HCT116 (cell line): ENCODE data around the gene NUDT14. TPM values are rescaled to one million over a fixed set of nuclear protein-coding genes. Genes with fewer than 3 reads are reported as not detected.

Experiments used
- ATAC-seq: fragments of 200-7000 bp; cut with Tn5 transposase; 2 replicates; pipeline ENCODE4 v1.9.1; 2020; ENCODE audit warnings: mild to moderate bottlenecking, moderate library complexity
- BruUV-seq: library from RNA; stranded (reverse); fragments of 400-500 nt; replicated peaks from 2 replicates; lab custom pipeline; 2021; lab: Mats Ljungman, UMichigan
- CTCF ChIA-PET: fragments of 300-600 bp; sonication (Branson Sonifier 250); formaldehyde crosslinking; loops from one replicate; lab custom pipeline; 2021; ENCODE audit warnings: antibody characterized with exemption; lab: Charles Lee
- POLR2A ChIA-PET: fragments of 300-600, 350-600 bp; sonication (Branson Sonifier 250); formaldehyde crosslinking; loops from one replicate; lab custom pipeline; 2021; ENCODE audit warnings: antibody characterized with exemption; lab: Charles Lee
- RAD21 ChIA-PET, 2 experiments: fragments of 300-600 bp; sonication (Branson Sonifier 250); formaldehyde crosslinking; loops; one replicate each; lab custom pipeline; 2023; ENCODE audit warnings: low total read pairs in 2 of 2; ENCODE audit not compliant: uncharacterized antibody in 2 of 2, unreplicated experiment in 2 of 2, low non-redundant PET in 1 of 2; lab: Charles Lee
- DNase-seq: peaks from one replicate; pipeline ENCODE4 v3.0.0-alpha.2; 2010; ENCODE audit warnings: low read depth, low spot score
- H2AFZ ChIP-seq: fragments of 200-600 bp; shearing (Covaris generic), sonication (generic); 2 replicates; pipeline ENCODE4 v1.6.1; 2017; ENCODE audit warnings: low read depth, mixed run types, mixed read lengths, antibody characterized with exemption, low read length; ENCODE audit not compliant: poor library complexity, severe bottlenecking
- H3K27ac ChIP-seq: 2 replicates; pipeline ENCODE4 v1.5.1; 2012; ENCODE audit warnings: low read depth, low read length
- H3K27me3 ChIP-seq: fragments of 200-600 bp; sonication (generic); 2 replicates; pipeline ENCODE4 v1.6.1; 2016; ENCODE audit warnings: mixed run types, low read length, mixed read lengths; ENCODE audit not compliant: insufficient read depth
- H3K36me3 ChIP-seq, 2 experiments: fragments of 200-500 bp in 1 of 2; fragments of 200-600 bp in 1 of 2; sonication (Bioruptor generic) in 1 of 2; sonication (generic) in 1 of 2; 2 replicates each; pipeline versions ENCODE4 v1.5.1 to v1.6.1; 2014 to 2016; ENCODE audit warnings: low read length in 2 of 2, inconsistent platforms in 1 of 2, mixed read lengths in 1 of 2, mixed run types in 1 of 2; ENCODE audit not compliant: insufficient read depth in 2 of 2, control insufficient read depth in 1 of 2
- H3K4me1 ChIP-seq, 2 experiments: fragments of 200-600 bp in 1 of 2; sonication (generic) in 1 of 2; 2 replicates each; pipeline versions ENCODE4 v1.5.1 to v1.6.1; 2012 to 2017; ENCODE audit warnings: low read length in 2 of 2, inconsistent platforms in 1 of 2, mild to moderate bottlenecking in 1 of 2, mixed read lengths in 1 of 2, mixed run types in 1 of 2, moderate library complexity in 1 of 2; ENCODE audit not compliant: insufficient read depth in 2 of 2, control insufficient read depth in 1 of 2
- H3K4me2 ChIP-seq: fragments of 200-600 bp; sonication (generic); 2 replicates; pipeline ENCODE4 v1.6.1; 2017; ENCODE audit warnings: mixed run types, low read length, mixed read lengths
- H3K4me3 ChIP-seq, 2 experiments: fragments of 200-600 bp in 1 of 2; sonication (generic) in 1 of 2; replicated peaks in 1 of 2; 2 replicates each; pipeline ENCODE4 v1.5.1; 2011 to 2016; ENCODE audit warnings: low read length in 2 of 2, control low read depth in 1 of 2, low read depth in 1 of 2, mild to moderate bottlenecking in 1 of 2, mixed read lengths in 1 of 2, mixed run types in 1 of 2
- H3K79me2 ChIP-seq: fragments of 200-600 bp; sonication (generic); 2 replicates; pipeline ENCODE4 v1.6.1; 2017; ENCODE audit warnings: mild to moderate bottlenecking, mixed run types, low read length, moderate library complexity, mixed read lengths; ENCODE audit not compliant: insufficient read depth
- H3K9ac ChIP-seq: fragments of 200-600 bp; sonication (generic); 2 replicates; pipeline ENCODE4 v1.6.1; 2016; ENCODE audit warnings: low read length, mixed read lengths
- H3K9me2 ChIP-seq: fragments of 200-600 bp; sonication (generic), shearing (Covaris generic); 2 replicates; pipeline ENCODE4 v1.6.1; 2017; ENCODE audit warnings: mixed run types, mild to moderate bottlenecking, moderate library complexity; ENCODE audit not compliant: insufficient read depth
- H3K9me3 ChIP-seq, 2 experiments: fragments of 200-500 bp in 1 of 2; fragments of 200-600 bp in 1 of 2; sonication (Bioruptor generic) in 1 of 2; sonication (generic) in 1 of 2; 2 replicates each; pipeline ENCODE4 v1.6.1; 2014 to 2017; ENCODE audit warnings: low read length in 2 of 2, mixed read lengths in 2 of 2, inconsistent platforms in 1 of 2, low read depth in 1 of 2, mild to moderate bottlenecking in 1 of 2, mixed run types in 1 of 2, moderate library complexity in 1 of 2; ENCODE audit not compliant: control insufficient read depth in 1 of 2, insufficient read depth in 1 of 2
- H4K20me1 ChIP-seq: fragments of 200-600 bp; sonication (generic), shearing (Covaris generic); 2 replicates; pipeline ENCODE4 v1.6.1; 2017; ENCODE audit warnings: mixed run types, mild to moderate bottlenecking, moderate library complexity; ENCODE audit not compliant: insufficient read depth
- ATF3 ChIP-seq: IDR thresholded peaks from 2 replicates; pipeline ENCODE4 v1.6.1; 2012
- CBX3 ChIP-seq: IDR thresholded peaks from 2 replicates; pipeline ENCODE4 v1.6.1; 2012; ENCODE audit warnings: low read depth
- ELF1 ChIP-seq: IDR thresholded peaks from 2 replicates; pipeline ENCODE4 v1.6.1; 2012; ENCODE audit warnings: low read depth, borderline replicate concordance
- EZH2 ChIP-seq: fragments of 200-600 bp; sonication (generic); IDR thresholded peaks from 2 replicates; pipeline ENCODE4 v1.6.1; 2017; ENCODE audit warnings: antibody characterized with exemption, mixed run types
- EZH2phosphoT487 ChIP-seq: fragments of 200-600 bp; IDR thresholded peaks from 2 replicates; pipeline ENCODE4 v1.6.1; 2018; ENCODE audit warnings: antibody characterized with exemption, borderline replicate concordance
- FOSL1 ChIP-seq: IDR thresholded peaks from 2 replicates; pipeline ENCODE4 v1.6.1; 2012; ENCODE audit warnings: low read depth
- MAX ChIP-seq: IDR thresholded peaks from 2 replicates; pipeline ENCODE4 v1.6.1; 2012
- POLR2A ChIP-seq: IDR thresholded peaks from 2 replicates; pipeline ENCODE4 v1.7.0; 2011; ENCODE audit warnings: borderline replicate concordance; ENCODE audit not compliant: insufficient read depth, insufficient read length; ENCODE audit errors: extremely low read depth
- RAD21 ChIP-seq: IDR thresholded peaks from 2 replicates; pipeline ENCODE4 v1.6.1; 2012; ENCODE audit warnings: low read depth, mild to moderate bottlenecking
- SIN3A ChIP-seq: IDR thresholded peaks from 2 replicates; pipeline ENCODE4 v1.6.1; 2012; ENCODE audit warnings: low read depth
- SP1 ChIP-seq: IDR thresholded peaks from 2 replicates; pipeline ENCODE4 v1.6.1; 2012; ENCODE audit warnings: low read depth
- TCF7L2 ChIP-seq: IDR thresholded peaks from 2 replicates; pipeline ENCODE4 v1.7.0; 2011; ENCODE audit warnings: borderline replicate concordance, inconsistent platforms; ENCODE audit not compliant: insufficient read depth, insufficient read length; ENCODE audit errors: extremely low read depth
- YY1 ChIP-seq: IDR thresholded peaks from 2 replicates; pipeline ENCODE4 v1.6.1; 2011; ENCODE audit warnings: low read length, low read depth, moderate library complexity, mild to moderate bottlenecking; ENCODE audit not compliant: insufficient replicate concordance; ENCODE audit errors: extremely low read depth
- ZBTB33 ChIP-seq: IDR thresholded peaks from 2 replicates; pipeline ENCODE4 v1.6.1; 2011; ENCODE audit warnings: mild to moderate bottlenecking, low read length, moderate library complexity; ENCODE audit not compliant: insufficient replicate concordance; ENCODE audit errors: extremely low read depth
- ZFX ChIP-seq: fragments of 450-650 bp; IDR thresholded peaks from 2 replicates; pipeline ENCODE4 v1.6.1; 2017
- intact Hi-C: fragments of 100-400 bp; cut with micrococcal nuclease; formaldehyde crosslinking; loops from 2 replicates; pipeline ENCODE4 v1.10.0; 2022
- total RNA-seq: library from RNA; stranded (reverse); gene quantifications from one replicate; pipeline ENCODE4 v1.2.1, GENCODE V29; 2021; ENCODE audit not compliant: unreplicated experiment

NUDT14 gene
- total RNA-seq, 1 experiment from 2014 or later = 56.1 TPM

DNA sequence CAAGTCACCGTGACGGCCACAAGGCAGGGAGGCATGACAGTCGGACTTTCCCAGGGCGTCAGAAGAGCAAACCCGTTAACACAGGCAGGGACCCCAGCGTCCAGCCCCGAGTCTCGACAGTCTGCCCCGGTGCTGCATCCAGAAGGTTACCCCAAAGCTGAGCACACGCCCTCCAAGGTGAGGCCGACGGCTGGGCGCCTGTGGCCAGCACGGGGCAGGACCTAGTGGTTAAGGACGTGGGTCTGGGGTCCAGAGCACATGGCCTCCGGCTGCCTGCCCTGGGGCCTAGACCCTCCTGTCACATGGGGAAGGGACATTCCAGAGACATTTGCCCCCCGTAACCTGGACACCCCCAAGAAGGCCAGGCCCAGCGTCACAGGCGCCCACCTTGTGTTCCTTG lies 37.5 kb upstream of the NUDT14 start:
- TF ChIP-seq SIN3A (no peak), POLR2A (no peak), YY1 (no peak), TCF7L2 (no peak), EZH2 (no peak), CBX3 (no peak), SP1 (no peak), ELF1 (no peak), ZFX (no peak), ZBTB33 (no peak), RAD21 (no peak), FOSL1 (no peak), EZH2phosphoT487 (no peak), MAX (no peak), ATF3 (no peak)
- no TSS peak for BruUV-seq
- Histone ChIP-seq H3K27me3 (no peaks in the 10 kb centered on the region), H4K20me1 (no peaks in the 10 kb centered on the region), H3K9me3 (no peaks in the 10 kb centered on the region), H3K4me3 (no peak overlapping the region), H3K79me2 (no peaks in the 10 kb centered on the region), H3K4me1 (no peaks in the 10 kb centered on the region), H3K4me2 (no peak overlapping the region), H2AFZ (no peak overlapping the region), H3K36me3 (peaks cover 7 to 9% of the 10 kb centered on the region in 2 experiments; a peak in 3 of 4 replicates), H3K9me2 (no peaks in the 10 kb centered on the region), H3K9ac (no peak overlapping the region), H3K27ac (no peak overlapping the region)
- DNase-seq (no peak), ATAC-seq (no peak)
- CTCF ChIA-PET = no interaction called here
- RAD21 ChIA-PET = no interaction called here
- intact Hi-C loops = no loop called here
- POLR2A ChIA-PET = no interaction called here
